IPS-15b (cell line): ENCODE data around the gene LCE3E.

Experiments
- H3K27me3 ChIP-seq: one replicate; pipeline ENCODE4 v1.6.1; 2013; ENCODE audit warnings: low read length; ENCODE audit not compliant: control insufficient read depth, insufficient read depth
- H3K36me3 ChIP-seq: one replicate; pipeline ENCODE4 v1.6.1; 2013; ENCODE audit warnings: low read length; ENCODE audit not compliant: control insufficient read depth, insufficient read depth
- H3K4me1 ChIP-seq: one replicate; pipeline ENCODE4 v1.6.1; 2013; ENCODE audit warnings: mild to moderate bottlenecking, low read length; ENCODE audit not compliant: control insufficient read depth, insufficient read depth
- H3K4me3 ChIP-seq: one replicate; pipeline ENCODE4 v1.5.1; 2013; ENCODE audit warnings: low read depth, low read length
- H3K9ac ChIP-seq: one replicate; pipeline ENCODE4 v1.6.1; 2013; ENCODE audit warnings: low read depth, mild to moderate bottlenecking, low read length
- H3K9me3 ChIP-seq: one replicate; pipeline ENCODE4 v1.6.1; 2013; ENCODE audit warnings: mild to moderate bottlenecking, low read length; ENCODE audit not compliant: control insufficient read depth, insufficient read depth

Gene LCE3E

GRCh38 chr1:152546704-152547103, 19.9 kb downstream of the LCE3E start:
- Histone ChIP-seq H3K27me3 (no peaks in the 10 kb centered on the region), H3K9me3 (peaks cover 1% of the 10 kb centered on the region), H3K9ac (no peak overlapping the region)

DNA sequence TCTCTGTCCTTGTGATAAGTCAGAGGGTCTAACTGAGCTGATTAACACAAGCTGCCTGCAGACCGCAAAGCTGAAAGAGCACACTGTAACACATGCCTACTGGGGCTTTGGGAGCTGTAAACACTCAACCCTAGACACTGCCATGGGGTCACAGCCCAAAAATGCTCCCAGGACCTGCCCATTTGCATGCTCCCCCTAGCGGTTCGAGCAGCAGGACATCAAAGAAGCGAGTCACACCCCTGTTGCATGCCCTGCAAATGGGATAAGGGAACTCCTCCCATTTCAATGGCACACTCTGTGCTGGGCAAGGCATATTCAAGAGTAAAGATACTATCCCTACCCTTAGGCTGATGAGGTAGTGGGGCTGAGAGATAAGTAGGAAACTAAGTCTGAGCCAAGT, 22.8 kb downstream of the LCE3E start:
- Histone ChIP-seq H3K9ac (no peak overlapping the region), H3K9me3 (peaks cover 8% of the 10 kb centered on the region), H3K4me1 (no peaks in the 10 kb centered on the region), H3K4me3 (no peak overlapping the region), H3K36me3 (no peaks in the 10 kb centered on the region), H3K27me3 (no peaks in the 10 kb centered on the region)

More at GRCh38 chr1:152546704-152547103, 19.9 kb downstream of the LCE3E start:
- no peaks in the 10 kb centered on the region for H3K4me1 ChIP-seq
- no peak overlapping the region for H3K4me3 ChIP-seq
- H3K36me3 ChIP-seq, result no peaks in the 10 kb centered on the region

GRCh38 chr1:152539901-152540300, 26.7 kb downstream of the LCE3E start:
- no peak overlapping the region for H3K4me3 ChIP-seq
- peaks cover 22% of the 10 kb centered on the region for H3K9me3 ChIP-seq
- H3K36me3 ChIP-seq, result no peaks in the 10 kb centered on the region
- no peaks in the 10 kb centered on the region for H3K4me1 ChIP-seq
- H3K27me3 ChIP-seq, result no peaks in the 10 kb centered on the region
- no peak overlapping the region for H3K9ac ChIP-seq

DNA sequence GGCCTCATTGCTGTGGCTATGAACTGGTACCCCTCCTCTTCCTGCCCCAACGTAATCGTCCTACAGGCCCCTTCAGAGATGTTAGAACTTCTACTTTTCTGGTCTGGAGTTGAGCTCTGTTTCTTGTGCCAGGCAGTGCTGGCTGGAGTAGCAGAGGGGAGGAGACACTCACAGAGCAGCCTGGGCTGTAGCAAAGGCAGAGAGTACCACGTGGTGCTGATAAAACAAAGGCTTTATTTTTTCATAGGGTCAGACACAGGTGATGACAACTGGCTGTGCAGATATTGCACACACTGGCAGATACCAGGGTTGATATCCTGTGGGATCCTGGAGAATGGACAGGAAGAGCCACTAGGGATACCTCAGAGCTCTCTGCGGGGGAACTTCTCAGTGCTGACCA, 29.1 kb downstream of the LCE3E start:
- H3K27me3 ChIP-seq, result no peaks in the 10 kb centered on the region

GRCh38 chr1:152535774-152536173, 30.8 kb downstream of the LCE3E start:
- Histone ChIP-seq H3K9ac (no peak overlapping the region), H3K27me3 (no peaks in the 10 kb centered on the region), H3K4me3 (no peak overlapping the region), H3K4me1 (no peaks in the 10 kb centered on the region), H3K9me3 (peaks cover 21% of the 10 kb centered on the region), H3K36me3 (no peaks in the 10 kb centered on the region)

More for the DNA sequence above, 29.1 kb downstream of the LCE3E start:
- no peak overlapping the region for H3K4me3 ChIP-seq
- H3K9me3 ChIP-seq, result peaks cover 22% of the 10 kb centered on the region
- no peak overlapping the region for H3K9ac ChIP-seq
- H3K36me3 ChIP-seq, result no peaks in the 10 kb centered on the region
- H3K4me1 ChIP-seq, result no peaks in the 10 kb centered on the region

- Histone ChIP-seq H3K27me3 (no peaks in the 10 kb centered on the region), H3K9me3 (peaks cover 19% of the 10 kb centered on the region), H3K9ac (no peak overlapping the region)
Measured at GRCh38 chr1:152533327-152533938, 33.1 kb downstream of the LCE3E start.

DNA sequence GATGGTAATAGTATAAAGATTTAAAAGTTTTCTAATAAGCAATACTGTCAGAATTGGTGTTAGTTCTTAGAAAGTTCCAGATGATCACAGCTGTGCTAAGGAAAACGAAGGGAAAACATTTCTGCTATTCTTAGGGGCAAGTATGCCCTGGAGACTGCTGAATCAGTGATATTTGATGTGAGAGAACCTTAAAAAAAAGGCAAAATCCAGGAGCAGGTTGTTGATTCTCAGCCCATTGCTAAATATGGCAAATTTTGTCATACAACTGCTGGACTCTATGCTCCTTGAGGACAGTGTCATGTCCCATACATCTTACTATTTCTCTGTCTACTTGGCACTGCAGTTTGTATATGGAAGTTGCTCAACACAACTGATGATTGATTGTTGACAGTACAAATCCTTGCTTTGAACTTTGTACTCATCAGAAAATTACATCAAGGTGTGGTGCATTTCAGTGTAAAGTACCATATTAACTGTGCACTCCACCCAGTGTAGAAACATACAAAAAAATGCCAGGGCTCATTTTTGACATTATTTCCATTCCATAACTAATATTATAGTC, 41.4 kb downstream of the LCE3E start:
- Histone ChIP-seq H3K4me1 (no peaks in the 10 kb centered on the region), H3K36me3 (no peaks in the 10 kb centered on the region), H3K27me3 (no peaks in the 10 kb centered on the region), H3K9ac (no peak overlapping the region), H3K9me3 (peaks cover 6% of the 10 kb centered on the region), H3K4me3 (no peak overlapping the region)

More at GRCh38 chr1:152533327-152533938, 33.1 kb downstream of the LCE3E start:
- no peaks in the 10 kb centered on the region for H3K4me1 ChIP-seq
- no peaks in the 10 kb centered on the region for H3K36me3 ChIP-seq
- no peak overlapping the region for H3K4me3 ChIP-seq

DNA sequence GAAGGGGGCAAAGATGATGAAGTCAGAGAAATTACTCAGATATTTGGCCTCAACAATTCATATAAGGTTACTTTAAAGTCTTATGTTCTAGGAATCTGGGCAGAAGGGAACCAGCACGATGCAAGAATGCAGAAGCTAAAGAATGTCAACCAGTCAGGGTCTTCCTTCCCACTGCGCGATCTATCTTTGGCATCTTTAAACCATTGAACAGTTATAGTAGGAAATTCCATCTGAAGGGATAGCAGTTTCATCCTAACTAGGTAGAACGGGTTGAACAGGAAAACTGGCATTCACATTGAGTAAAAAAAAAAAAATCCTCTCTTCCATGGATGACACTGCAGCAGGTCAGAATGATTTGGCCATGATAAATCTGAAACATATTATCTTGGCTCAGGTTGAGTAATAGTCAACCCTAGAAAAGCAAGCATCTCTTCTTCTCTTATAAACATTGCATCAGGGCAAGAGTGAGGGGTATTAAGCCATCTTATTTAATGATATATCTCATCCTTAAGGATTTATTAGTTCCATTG, 46.0 kb downstream of the LCE3E start:
- H3K9me3 ChIP-seq, result peaks cover 11% of the 10 kb centered on the region
- H3K4me1 ChIP-seq, result no peaks in the 10 kb centered on the region

GRCh38 chr1:152519851-152520250, 46.7 kb downstream of the LCE3E start:
- Histone ChIP-seq H3K27me3 (no peaks in the 10 kb centered on the region), H3K4me3 (no peak overlapping the region), H3K36me3 (no peaks in the 10 kb centered on the region), H3K4me1 (no peaks in the 10 kb centered on the region), H3K9me3 (peaks cover 11% of the 10 kb centered on the region), H3K9ac (no peak overlapping the region)

More for the DNA sequence above, 46.0 kb downstream of the LCE3E start:
- Histone ChIP-seq H3K9ac (no peak overlapping the region), H3K27me3 (no peaks in the 10 kb centered on the region), H3K4me3 (no peak overlapping the region), H3K36me3 (no peaks in the 10 kb centered on the region)

DNA sequence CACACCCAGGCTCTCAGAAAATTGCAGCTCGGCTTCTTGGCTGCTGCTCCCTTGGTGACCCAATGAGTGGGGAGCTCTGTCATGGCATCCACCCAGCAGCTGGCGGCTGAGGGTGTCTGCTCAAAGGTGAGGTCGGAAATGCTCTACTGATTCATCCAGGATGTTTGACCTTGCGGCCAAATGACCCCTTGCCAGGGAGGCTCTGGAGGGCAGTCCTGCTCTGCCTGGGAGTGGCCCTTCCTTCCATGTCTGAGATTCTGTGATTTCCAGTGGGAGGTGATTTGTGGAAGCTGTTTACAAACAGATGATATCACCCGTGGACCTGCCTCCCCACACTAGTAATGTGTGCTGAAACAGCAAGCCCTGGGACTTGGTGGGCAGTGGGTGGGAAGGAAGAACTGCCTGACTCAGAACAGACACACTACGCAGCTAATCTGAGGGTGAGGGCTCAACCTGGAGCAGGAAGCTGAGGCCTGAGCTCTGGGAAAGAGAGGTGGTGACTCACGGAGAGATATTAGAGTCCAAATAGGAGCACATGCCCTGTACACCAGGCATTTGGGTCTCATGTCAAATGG, 49.3 kb downstream of the LCE3E start:
- H3K27me3 ChIP-seq, result no peaks in the 10 kb centered on the region
- H3K4me1 ChIP-seq, result no peaks in the 10 kb centered on the region
- H3K4me3 ChIP-seq, result no peak overlapping the region
- H3K36me3 ChIP-seq, result no peaks in the 10 kb centered on the region
- no peak overlapping the region for H3K9ac ChIP-seq
- peaks cover 6% of the 10 kb centered on the region for H3K9me3 ChIP-seq

GRCh38 chr1:152516082-152516481, 50.5 kb downstream of the LCE3E start:
- Histone ChIP-seq H3K9ac (no peak overlapping the region), H3K4me1 (no peaks in the 10 kb centered on the region), H3K27me3 (no peaks in the 10 kb centered on the region), H3K4me3 (no peak overlapping the region), H3K36me3 (no peaks in the 10 kb centered on the region), H3K9me3 (peaks cover 11% of the 10 kb centered on the region)
